HepG2 (cell line): ENCODE results near the gene CACTIN. TPM values are rescaled to one million over a fixed set of nuclear protein-coding genes. Genes with fewer than 3 reads are reported as not detected.
A peak's percentile ranks its signal among the peaks of the same experiment; 100 is the strongest.

Source experiments
- ATAC-seq: fragments of 200-7000 bp; cut with Tn5 transposase; 3 replicates; pipeline ENCODE4 v1.9.1; 2020; ENCODE audit warnings: mild to moderate bottlenecking, moderate library complexity
- BruUV-seq: library from RNA; stranded (reverse); fragments of 400-500 nt; replicated peaks from 2 replicates; lab custom pipeline; 2021; lab: Mats Ljungman, UMichigan
- CTCF ChIA-PET: fragments of 300-600 bp; formaldehyde crosslinking; extraction: SDS; loops from one replicate; lab custom pipeline; 2021; ENCODE audit warnings: low total read pairs, inconsistent platforms, low intra/inter-chr PET ratio; lab: Yijun Ruan, JAX
- POLR2A ChIA-PET: fragments of 350-600 bp; sonication (Branson Sonifier 250); formaldehyde crosslinking; loops from one replicate; lab custom pipeline; 2020; ENCODE audit warnings: antibody characterized with exemption, inconsistent platforms; lab: Yijun Ruan, JAX
- DNase-seq: peaks from one replicate; pipeline ENCODE4 v3.0.0-alpha.2; 2015; ENCODE audit warnings: low spot score
- FAIRE-seq: peaks from 3 replicates; lab custom pipeline; 2011; peaks lifted over from hg19 to GRCh38; lab: Jason Lieb, UNC
- H2AFZ ChIP-seq: one replicate; pipeline ENCODE4 v1.6.1; 2011; ENCODE audit warnings: low read length, inconsistent platforms
- H3K27ac ChIP-seq: fragments of 300-600 bp; 3 replicates; pipeline ENCODE4 v1.8.0; 2011; ENCODE audit warnings: mixed run types, mild to moderate bottlenecking, mixed read lengths, low read length, inconsistent platforms; ENCODE audit not compliant: insufficient read depth; ENCODE audit errors: extremely low read length
- H3K27me3 ChIP-seq, 2 experiments: fragments of 200-600 bp in 1 of 2; 2 replicates in 1 of 2; 3 replicates in 1 of 2; pipeline versions ENCODE4 v1.6.0 to v1.8.0; 2011; ENCODE audit warnings: low read length in 2 of 2, mild to moderate bottlenecking in 2 of 2, moderate library complexity in 2 of 2, inconsistent platforms in 1 of 2; ENCODE audit not compliant: insufficient read depth in 2 of 2, control insufficient read depth in 1 of 2
- H3K36me3 ChIP-seq, 2 experiments: fragments of 200-600 bp in 1 of 2; replicated peaks in 1 of 2; 2 replicates in 1 of 2; 3 replicates in 1 of 2; pipeline versions ENCODE4 v1.5.1 to v1.8.0; 2011; ENCODE audit warnings: low read length in 2 of 2, inconsistent platforms in 1 of 2; ENCODE audit not compliant: insufficient read depth in 2 of 2, control insufficient read depth in 1 of 2
- H3K4me1 ChIP-seq: 2 replicates; pipeline ENCODE4 v1.5.1; 2012; ENCODE audit warnings: low read length, inconsistent platforms; ENCODE audit not compliant: insufficient read depth
- H3K4me2 ChIP-seq: 2 replicates; pipeline ENCODE4 v1.6.0; 2011; ENCODE audit warnings: low read depth, low read length, inconsistent platforms
- H3K4me3 ChIP-seq, 3 experiments: fragments of 200-600 bp in 1 of 3; sonication (generic), shearing (Covaris generic) in 1 of 3; replicated peaks in 1 of 3; 2 replicates each; pipeline ENCODE4 v1.5.1; 2011 to 2016; ENCODE audit warnings: low read length in 3 of 3, inconsistent platforms in 2 of 3, low read depth in 2 of 3, mild to moderate bottlenecking in 2 of 3, control low read depth in 1 of 3, mixed read lengths in 1 of 3; ENCODE audit not compliant: insufficient read depth in 1 of 3
- H3K79me2 ChIP-seq: one replicate; pipeline ENCODE4 v1.6.1; 2011; ENCODE audit warnings: low read length, inconsistent platforms; ENCODE audit not compliant: insufficient read depth
- H3K9ac ChIP-seq: 2 replicates; pipeline ENCODE4 v1.6.0; 2011; ENCODE audit warnings: mild to moderate bottlenecking, low read depth, low read length, inconsistent platforms; ENCODE audit not compliant: insufficient read depth
- H3K9me3 ChIP-seq: 2 replicates; pipeline ENCODE4 v1.5.1; 2012; ENCODE audit warnings: mild to moderate bottlenecking, low read length
- H4K20me1 ChIP-seq: 2 replicates; pipeline ENCODE4 v1.6.0; 2011; ENCODE audit warnings: inconsistent platforms, mild to moderate bottlenecking, low read length, moderate library complexity; ENCODE audit not compliant: insufficient read depth
- AGO2 ChIP-seq: fragments of 200-400 bp; formaldehyde crosslinking; optimal IDR thresholded peaks from 2 replicates; pipeline ENCODE3; 2017; ENCODE audit warnings: mild to moderate bottlenecking, low read depth, low read length, moderate library complexity
- ATF6 ChIP-seq: sonication (generic); formaldehyde crosslinking; conservative IDR thresholded peaks from 2 replicates; pipeline ENCODE4 v1.4.0; 2020; ENCODE audit warnings: missing genetic modification reagents
- REL ChIP-seq: sonication (generic); formaldehyde crosslinking; conservative IDR thresholded peaks from 2 replicates; pipeline ENCODE4 v1.8.0; 2022; ENCODE audit warnings: mild to moderate bottlenecking, missing genetic modification reagents, moderate library complexity
- RFX1 ChIP-seq: fragments of 450-650 bp; IDR thresholded peaks from 2 replicates; pipeline ENCODE4 v1.6.1; 2017
- ZNF646 ChIP-seq: sonication (generic); formaldehyde crosslinking; IDR thresholded peaks from 2 replicates; pipeline ENCODE4 v1.9.0; 2021; ENCODE audit warnings: mild to moderate bottlenecking, missing genetic modification reagents
- WGBS: methylation state at CpG from one replicate; pipeline ENCODE4 v1.1.6; 2017; ENCODE audit warnings: low lambda C conversion rate; 5-methylcytosine and 5-hydroxymethylcytosine counted together
- in situ Hi-C: cut with HindIII; loops from 2 replicates; pipeline ENCODE4 v1.10.0; 2017; ENCODE audit warnings: low pct_unique_long_range_greater_than_20kb; ENCODE audit not compliant: extremely low pct_ligation_motif_present
- intact Hi-C: fragments of 100-400 bp; cut with micrococcal nuclease; formaldehyde crosslinking; loops from one replicate; pipeline ENCODE4 v1.10.0; 2022; ENCODE audit not compliant: unreplicated experiment
- polyA plus RNA-seq, 8 experiments: library from polyadenylated mRNA; depleted of rRNA in 3 of 8; stranded (reverse) in 7 of 8; unstranded in 1 of 8; fragments of >200 nt; fragmentation: Illumina TruSeq in 4 of 8; extraction: Trizol in 4 of 8; gene quantifications; 2 replicates each; pipeline versions ENCODE4 v1.2.1 to v1.2.3, GENCODE V29; 2011 to 2016; ENCODE audit warnings: low read depth in 4 of 8, missing spikeins in 1 of 8, mixed read lengths in 1 of 8; ENCODE audit not compliant: insufficient read depth in 1 of 8
- total RNA-seq, 5 experiments: library from RNA; depleted of rRNA; stranded (reverse); fragments of >200 nt; fragmentation: Illumina TruSeq; extraction: Trizol; gene quantifications; 2 replicates each; pipeline ENCODE4 v1.2.3, GENCODE V29; 2016; ENCODE audit warnings: low read depth in 1 of 5

CACTIN gene
- total and polyA plus RNA-seq, 2 of the 13 experiments (the other 11 are each of a cell fraction or from before 2014, with no cell fraction given): 10.0 to 16.6 TPM

- TF ChIP-seq RFX1: no peak
Observed at GRCh38 chr19:3636506-3636905, 9.9 kb upstream of the CACTIN start (continued).

GRCh38 chr19:3634496-3635045 lies 8.0 kb upstream of the CACTIN start:
- no TSS peak for BruUV-seq
- in situ Hi-C loops: no loop called here
- H3K4me1 ChIP-seq: no peaks in the 10 kb centered on the region
- H3K4me3 ChIP-seq: no peak overlapping the region
- no peak overlapping the region for H3K4me2 ChIP-seq
- no peak overlapping the region for H2AFZ ChIP-seq
- no peaks in the 10 kb centered on the region for H3K9me3 ChIP-seq
- no peak for ATAC-seq
- no peak overlapping the region for H3K9ac ChIP-seq
- no peaks in the 10 kb centered on the region for H4K20me1 ChIP-seq
- POLR2A ChIA-PET: no interaction called here
- peaks cover 0 to 4% of the 10 kb centered on the region in 2 experiments; a peak in 1 of 5 replicates for H3K36me3 ChIP-seq
- TF ChIP-seq ATF6 (CRISPR knock-in tag): no peak
- no peak for TF ChIP-seq ZNF646
- TF ChIP-seq REL (CRISPR knock-in tag): no peak
- peak; percentile 41 for TF ChIP-seq AGO2
- FAIRE-seq: no peak
- H3K27me3 ChIP-seq: no peaks in the 10 kb centered on the region
- DNase-seq: no peak
- H3K79me2 ChIP-seq: no peaks in the 10 kb centered on the region
- H3K27ac ChIP-seq: no peak overlapping the region
- 97% methylated on average over 6 of the region's 19 CpGs for WGBS
- CTCF ChIA-PET: no interaction called here
- intact Hi-C loops: no loop called here
